ENCODE results near the gene ROCK2. TPM values are rescaled to one million over a fixed set of nuclear protein-coding genes. Genes with fewer than 3 reads are reported as not detected.

ROCK2 gene
- total RNA-seq, 1 donor from 2014 or later: 63.5 TPM

GRCh38 chr2:11142330-11142729 lies 202.1 kb downstream of the ROCK2 start:
- DNase-seq: no peak
- no peaks in the 10 kb centered on the region for H3K4me1 ChIP-seq
- intact Hi-C loops (cut with DNase I): no loop called here
- no peaks in the 10 kb centered on the region for H3K36me3 ChIP-seq
- H3K9me3 ChIP-seq: no peaks in the 10 kb centered on the region
- H3K27ac ChIP-seq: no peak overlapping the region
- no peak overlapping the region for H3K4me3 ChIP-seq
- TF ChIP-seq, protein P1, sequence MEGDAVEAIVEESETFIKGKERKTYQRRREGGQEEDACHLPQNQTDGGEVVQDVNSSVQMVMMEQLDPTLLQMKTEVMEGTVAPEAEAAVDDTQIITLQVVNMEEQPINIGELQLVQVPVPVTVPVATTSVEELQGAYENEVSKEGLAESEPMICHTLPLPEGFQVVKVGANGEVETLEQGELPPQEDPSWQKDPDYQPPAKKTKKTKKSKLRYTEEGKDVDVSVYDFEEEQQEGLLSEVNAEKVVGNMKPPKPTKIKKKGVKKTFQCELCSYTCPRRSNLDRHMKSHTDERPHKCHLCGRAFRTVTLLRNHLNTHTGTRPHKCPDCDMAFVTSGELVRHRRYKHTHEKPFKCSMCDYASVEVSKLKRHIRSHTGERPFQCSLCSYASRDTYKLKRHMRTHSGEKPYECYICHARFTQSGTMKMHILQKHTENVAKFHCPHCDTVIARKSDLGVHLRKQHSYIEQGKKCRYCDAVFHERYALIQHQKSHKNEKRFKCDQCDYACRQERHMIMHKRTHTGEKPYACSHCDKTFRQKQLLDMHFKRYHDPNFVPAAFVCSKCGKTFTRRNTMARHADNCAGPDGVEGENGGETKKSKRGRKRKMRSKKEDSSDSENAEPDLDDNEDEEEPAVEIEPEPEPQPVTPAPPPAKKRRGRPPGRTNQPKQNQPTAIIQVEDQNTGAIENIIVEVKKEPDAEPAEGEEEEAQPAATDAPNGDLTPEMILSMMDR (IDR thresholded peaks at IDR 0.05): no peak
- H3K27me3 ChIP-seq: no peaks in the 10 kb centered on the region
- no peak for ATAC-seq

DNA sequence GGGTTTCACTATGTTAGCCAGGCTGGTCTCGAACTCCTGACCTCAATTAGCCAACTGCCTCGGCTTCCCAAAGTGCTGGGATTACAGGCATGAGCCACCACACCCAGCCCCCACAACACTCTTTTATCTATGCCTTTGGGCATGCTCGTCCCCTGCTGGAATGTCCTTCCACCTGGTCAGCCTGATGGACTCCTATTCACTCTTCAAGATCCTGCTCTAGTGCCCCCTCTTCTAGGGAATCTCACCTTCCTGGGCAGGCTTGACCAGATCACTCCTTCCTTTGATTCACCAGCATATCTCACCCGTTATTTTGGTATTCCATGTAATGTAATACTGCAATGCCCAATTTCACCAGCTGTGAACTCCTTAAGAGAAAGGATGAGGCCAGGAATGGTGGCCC lies 203.1 kb downstream of the ROCK2 start:
- H3K27me3 ChIP-seq: no peaks in the 10 kb centered on the region
- TF ChIP-seq, protein P1 (IDR thresholded peaks at IDR 0.05): no peak
- intact Hi-C loops (cut with DNase I): no loop called here
- ATAC-seq (no peak), DNase-seq (no peak)
- H3K36me3 ChIP-seq: no peaks in the 10 kb centered on the region
- H3K9me3 ChIP-seq: no peaks in the 10 kb centered on the region
- H3K4me3 ChIP-seq: no peak overlapping the region
- H3K4me1 ChIP-seq: no peaks in the 10 kb centered on the region
- no peak overlapping the region for H3K27ac ChIP-seq

- Histone ChIP-seq H3K9me3 (no peaks in the 10 kb centered on the region), H3K36me3 (no peaks in the 10 kb centered on the region), H3K4me3 (no peak overlapping the region), H3K4me1 (no peaks in the 10 kb centered on the region), H3K27ac (no peak overlapping the region), H3K27me3 (no peaks in the 10 kb centered on the region)
- intact Hi-C loops (cut with DNase I): no loop called here
- TF ChIP-seq, protein P1 (IDR thresholded peaks at IDR 0.05): no peak
- DNase-seq (no peak), ATAC-seq (no peak)
Observed at GRCh38 chr2:11140492-11140891, 203.9 kb downstream of the ROCK2 start.

- TF ChIP-seq, protein P1 (IDR thresholded peaks at IDR 0.05): no peak
- ATAC-seq: no peak
- Histone ChIP-seq H3K36me3 (no peaks in the 10 kb centered on the region), H3K4me3 (no peak overlapping the region), H3K4me1 (peaks cover 17% of the 10 kb centered on the region), H3K9me3 (no peaks in the 10 kb centered on the region), H3K27me3 (no peaks in the 10 kb centered on the region), H3K27ac (no peak overlapping the region)
- DNase-seq: no peak
- intact Hi-C loops (cut with DNase I): loop anchor here (10.0 kb wide), 2 partner anchors 60 to 280 kb away; no protein-coding TSS in a partner anchor
Observed at GRCh38 chr2:11134349-11134748, 210.1 kb downstream of the ROCK2 start.

- Histone ChIP-seq H3K27ac (no peak overlapping the region), H3K36me3 (no peaks in the 10 kb centered on the region), H3K27me3 (no peaks in the 10 kb centered on the region), H3K4me1 (peaks cover 17% of the 10 kb centered on the region), H3K9me3 (no peaks in the 10 kb centered on the region), H3K4me3 (no peak overlapping the region)
- TF ChIP-seq, protein P1 (IDR thresholded peaks at IDR 0.05): no peak
- ATAC-seq: no peak
- DNase-seq: no peak
- intact Hi-C loops (cut with DNase I): loop anchor here (10.0 kb wide), 2 partner anchors 61 to 281 kb away; no protein-coding TSS in a partner anchor
Observed at GRCh38 chr2:11133936-11134320, 210.5 kb downstream of the ROCK2 start.
